Lower leg skin (tissue), 4 donors: Measurements from ENCODE around the gene LCMT1. TPM values are rescaled to one million over a fixed set of nuclear protein-coding genes. Genes with fewer than 3 reads are reported as not detected.

Source experiments
- DNase-seq, 2 donors: peaks; one replicate each; pipeline ENCODE4 v3.0.0-alpha.2; 2019; ENCODE audit warnings: low spot score in 2 of 2
- H3K4me3 ChIP-seq: fragments of 200-600 bp; sonication (generic); 2 replicates; pipeline ENCODE4 v1.5.1; 2017; ENCODE audit warnings: mild to moderate bottlenecking, low read depth; ENCODE audit not compliant: poor library complexity, severe bottlenecking
- POLR2A ChIP-seq, 2 donors: fragments of 450-650 bp; IDR thresholded peaks; one replicate each; pipeline ENCODE4 v1.6.1; 2016 to 2017; ENCODE audit warnings: antibody characterized with exemption in 2 of 2, mild to moderate bottlenecking in 1 of 2, moderate library complexity in 1 of 2
- WGBS, 2 donors: methylation state at CpG; one replicate each; pipeline ENCODE4 v1.1.5; 2018; 5-methylcytosine and 5-hydroxymethylcytosine counted together
- intact Hi-C: fragments of 100-400 bp; cut with DNase I; formaldehyde crosslinking; loops from one replicate; pipeline ENCODE4 v1.15.0; 2023; ENCODE audit warnings: low total_unique reads
- total RNA-seq, 4 donors: library from RNA; depleted of rRNA; stranded (reverse); fragments of >200 nt; gene quantifications; one replicate each; pipeline ENCODE4 v1.1.0, GENCODE V29; 2016
- TF ChIP-seq, protein P1 (sequence below), 3 donors: fragments of 450-650 bp; IDR thresholded peaks; one replicate each; pipeline ENCODE4 v1.5.1; 2016; ENCODE audit warnings: antibody characterized with exemption in 3 of 3, mild to moderate bottlenecking in 3 of 3, moderate library complexity in 2 of 3

Gene LCMT1
- total RNA-seq, 4 donors from 2014 or later, result 33.6 to 46.8 (median 38.2) TPM

DNA sequence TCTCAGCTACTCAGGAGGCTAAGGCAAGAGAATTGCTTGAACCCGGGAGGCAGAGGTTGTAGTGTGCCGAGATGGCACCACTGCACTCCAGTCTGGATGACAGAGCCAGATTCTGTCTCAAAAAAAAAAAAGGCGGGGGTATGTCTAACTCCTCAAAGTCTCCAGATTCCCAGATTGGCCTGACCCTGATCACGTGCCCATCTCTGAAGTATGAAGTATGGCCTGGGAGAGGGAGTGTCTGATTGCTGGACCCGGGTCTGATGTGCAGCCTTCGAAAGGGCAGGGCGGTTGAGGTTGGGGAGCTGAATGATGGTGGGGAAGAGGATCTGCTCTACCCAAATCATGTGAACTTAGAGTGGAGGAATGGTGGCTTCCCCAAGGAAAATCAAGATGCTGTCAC is 87.9 kb downstream of the LCMT1 start:
- intact Hi-C loops, result no loop called here
- TF ChIP-seq POLR2A (IDR thresholded peaks at IDR 0.05), result no peak
- TF ChIP-seq, protein P1, sequence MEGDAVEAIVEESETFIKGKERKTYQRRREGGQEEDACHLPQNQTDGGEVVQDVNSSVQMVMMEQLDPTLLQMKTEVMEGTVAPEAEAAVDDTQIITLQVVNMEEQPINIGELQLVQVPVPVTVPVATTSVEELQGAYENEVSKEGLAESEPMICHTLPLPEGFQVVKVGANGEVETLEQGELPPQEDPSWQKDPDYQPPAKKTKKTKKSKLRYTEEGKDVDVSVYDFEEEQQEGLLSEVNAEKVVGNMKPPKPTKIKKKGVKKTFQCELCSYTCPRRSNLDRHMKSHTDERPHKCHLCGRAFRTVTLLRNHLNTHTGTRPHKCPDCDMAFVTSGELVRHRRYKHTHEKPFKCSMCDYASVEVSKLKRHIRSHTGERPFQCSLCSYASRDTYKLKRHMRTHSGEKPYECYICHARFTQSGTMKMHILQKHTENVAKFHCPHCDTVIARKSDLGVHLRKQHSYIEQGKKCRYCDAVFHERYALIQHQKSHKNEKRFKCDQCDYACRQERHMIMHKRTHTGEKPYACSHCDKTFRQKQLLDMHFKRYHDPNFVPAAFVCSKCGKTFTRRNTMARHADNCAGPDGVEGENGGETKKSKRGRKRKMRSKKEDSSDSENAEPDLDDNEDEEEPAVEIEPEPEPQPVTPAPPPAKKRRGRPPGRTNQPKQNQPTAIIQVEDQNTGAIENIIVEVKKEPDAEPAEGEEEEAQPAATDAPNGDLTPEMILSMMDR (IDR thresholded peaks at IDR 0.05), result no peak
- H3K4me3 ChIP-seq, result no peak overlapping the region
- no peak for DNase-seq
- 91 to 94% methylated on average over 7 of the region's 7 CpGs for WGBS, 2 donors

DNA sequence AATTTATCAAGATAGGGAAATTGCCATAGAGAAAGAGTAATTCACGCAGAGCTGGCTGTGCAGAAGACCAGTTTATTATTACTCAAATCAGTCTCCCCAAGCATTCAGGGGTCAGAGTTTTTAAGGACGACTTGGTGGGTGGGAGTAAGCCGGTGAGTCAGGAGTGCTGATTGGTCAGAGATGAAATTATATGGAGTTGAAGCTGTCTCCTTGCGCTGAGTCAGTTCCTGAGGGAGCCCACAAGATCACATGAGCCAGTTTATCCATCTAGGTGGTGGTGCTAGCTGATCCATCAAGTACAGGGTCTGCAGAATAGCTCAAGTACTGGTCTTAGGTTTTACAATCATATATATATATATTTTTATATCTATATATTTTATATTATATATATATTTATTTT is 99.2 kb downstream of the LCMT1 start:
- intact Hi-C loops, result no loop called here

DNA sequence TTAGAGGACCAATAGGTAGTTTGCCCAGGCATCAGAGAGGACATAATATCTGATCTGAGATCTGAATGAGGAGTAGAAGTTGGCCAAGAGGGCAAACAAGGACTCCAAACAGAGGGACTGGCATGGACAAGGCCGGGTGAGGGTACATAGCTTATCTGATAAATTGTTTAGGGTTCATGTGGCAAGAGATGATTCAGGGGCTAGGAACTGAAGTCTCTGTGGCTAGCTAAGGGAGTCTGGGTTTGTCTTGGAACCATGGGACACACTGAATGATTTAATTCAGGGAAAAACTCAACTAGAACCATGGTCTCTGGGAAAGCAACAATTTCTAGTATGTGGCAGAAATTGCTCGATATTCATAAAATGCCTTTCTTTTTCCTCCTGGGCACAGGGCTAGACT is 101.1 kb downstream of the LCMT1 start:
- no peak overlapping the region for H3K4me3 ChIP-seq
- intact Hi-C loops, result no loop called here
- 85 to 96% methylated on average over 2 of the region's 2 CpGs for WGBS, 2 donors
- no peak for DNase-seq
- TF ChIP-seq, protein P1 (IDR thresholded peaks at IDR 0.05), result no peak
- no peak for TF ChIP-seq POLR2A (IDR thresholded peaks at IDR 0.05)

More for the DNA sequence above, 99.2 kb downstream of the LCMT1 start:
- TF ChIP-seq, protein P1 (IDR thresholded peaks at IDR 0.05), result no peak
- no peak for TF ChIP-seq POLR2A (IDR thresholded peaks at IDR 0.05)
- WGBS, 2 donors, result 62 to 64% methylated on average over 4 of the region's 4 CpGs
- H3K4me3 ChIP-seq, result no peak overlapping the region
- no peak for DNase-seq

DNA sequence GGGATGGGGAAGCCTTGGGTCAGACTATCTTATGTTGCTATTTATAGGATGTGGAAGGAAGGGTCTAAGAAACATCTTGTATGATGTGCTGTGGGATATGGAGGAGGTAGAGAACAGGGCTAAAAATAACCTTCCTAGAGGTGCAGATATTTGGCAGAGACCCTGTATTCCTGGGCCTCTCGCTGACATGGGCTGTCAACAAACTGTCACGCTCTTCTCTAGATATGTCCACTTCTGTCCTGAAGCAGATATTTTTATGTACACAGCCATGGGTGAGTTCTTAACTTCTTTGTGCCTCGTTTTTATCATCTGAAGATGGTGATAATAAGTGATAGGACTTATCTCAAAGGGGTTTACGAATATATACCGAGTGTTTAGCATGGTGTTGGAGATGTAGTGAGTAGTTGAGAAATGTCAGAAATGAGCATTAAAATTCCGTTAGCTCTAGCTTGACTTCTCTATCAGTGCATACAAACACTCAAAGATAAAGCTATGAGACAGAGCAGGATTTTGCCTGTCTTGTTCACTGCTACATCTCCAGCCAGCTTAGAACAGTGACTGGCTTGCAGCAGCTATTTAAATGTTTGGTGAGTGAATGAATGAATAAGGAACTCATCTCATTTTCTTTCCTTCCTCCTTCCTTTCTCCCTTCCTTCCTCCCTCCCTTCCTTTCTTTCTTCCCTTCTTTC is 102.3 kb downstream of the LCMT1 start:
- DNase-seq, result no peak
- TF ChIP-seq, protein P1 (IDR thresholded peaks at IDR 0.05), result no peak
- intact Hi-C loops, result no loop called here
- no peak overlapping the region for H3K4me3 ChIP-seq
- WGBS, 2 donors, result 71 to 82% methylated on average over 6 of the region's 6 CpGs

DNA sequence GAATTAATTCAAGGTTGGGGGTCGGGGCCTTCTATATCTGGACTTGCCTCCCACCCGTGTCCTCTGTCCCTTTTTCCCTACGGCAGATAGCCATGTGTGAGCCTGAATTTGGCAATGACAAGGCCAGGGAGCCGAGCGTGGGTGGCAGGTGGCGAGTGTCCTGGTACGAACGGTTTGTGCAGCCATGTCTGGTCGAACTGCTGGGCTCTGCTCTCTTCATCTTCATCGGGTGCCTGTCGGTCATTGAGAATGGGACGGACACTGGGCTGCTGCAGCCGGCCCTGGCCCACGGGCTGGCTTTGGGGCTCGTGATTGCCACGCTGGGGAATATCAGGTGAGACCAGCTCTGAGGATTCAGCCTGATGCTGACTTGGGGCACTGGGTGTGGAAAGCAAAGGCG is 105.6 kb downstream of the LCMT1 start:
- DNase-seq, result no peak
- 82 to 87% methylated on average over 16 to 17 of the region's 17 CpGs for WGBS, 2 donors
- intact Hi-C loops, result no loop called here
- H3K4me3 ChIP-seq, result no peak overlapping the region
- TF ChIP-seq, protein P1 (IDR thresholded peaks at IDR 0.05), result no peak
- no peak for TF ChIP-seq POLR2A (IDR thresholded peaks at IDR 0.05)

DNA sequence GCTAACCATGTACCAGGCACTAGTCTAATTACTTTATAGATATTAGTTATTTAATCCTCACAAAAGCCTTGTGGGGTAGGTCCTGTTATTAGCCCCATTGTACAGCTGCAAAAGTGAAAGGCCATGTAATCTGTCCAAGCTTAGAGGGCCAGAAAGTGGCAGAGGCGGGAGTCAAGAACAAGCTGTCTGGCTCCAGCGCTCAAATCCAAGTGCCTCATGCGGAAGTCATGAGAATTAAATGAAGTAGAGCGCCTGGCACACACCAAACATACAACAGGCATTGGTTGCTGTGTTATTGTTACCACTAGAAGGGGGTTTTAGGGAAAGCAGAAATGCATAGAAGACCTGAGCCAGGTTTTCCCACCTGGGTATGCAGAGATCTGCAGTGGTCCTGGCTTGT is 106.4 kb downstream of the LCMT1 start:
- intact Hi-C loops, result no loop called here
- TF ChIP-seq POLR2A (IDR thresholded peaks at IDR 0.05), result no peak
- TF ChIP-seq, protein P1 (IDR thresholded peaks at IDR 0.05), result no peak
- H3K4me3 ChIP-seq, result no peak overlapping the region
- no peak for DNase-seq
- 91 to 93% methylated on average over 4 of the region's 4 CpGs for WGBS, 2 donors
